Inferior parietal cortex (tissue), 1 donor: ENCODE measurements around the gene CAMKV.
A peak's percentile ranks its signal among the peaks of the same experiment; 100 is the strongest.
"Not testable (repeated sequence)": the region's sequence is repeated elsewhere in the genome, so short reads cannot be mapped to it uniquely, and the experiment has no call there.

ENCODE experiments used
- DNase-seq: peaks from one replicate; pipeline ENCODE4 v3.0.0-alpha.2; 2016; ENCODE audit errors: extremely low spot score

The CAMKV gene

GRCh38 chr3:49855662-49856061, 14.0 kb downstream of the CAMKV start:
- DNase-seq: no peak

- DNase-seq: no peak
Observed at GRCh38 chr3:49845694-49846093, 24.0 kb downstream of the CAMKV start.

- no peak for DNase-seq
Observed at GRCh38 chr3:49844464-49845183, 25.1 kb downstream of the CAMKV start.

GRCh38 chr3:49842843-49843517, 26.7 kb downstream of the CAMKV start:
- DNase-seq: no peak

- DNase-seq: peak; percentile 47
Observed at GRCh38 chr3:49841806-49842205, 27.9 kb downstream of the CAMKV start.

GRCh38 chr3:49841126-49841696, 28.5 kb downstream of the CAMKV start:
- DNase-seq: no peak

- no peak for DNase-seq
Observed at GRCh38 chr3:49840388-49840787, 29.3 kb downstream of the CAMKV start.

GRCh38 chr3:49839193-49839809, 30.4 kb downstream of the CAMKV start:
- peak; percentile 93 for DNase-seq

- no peak for DNase-seq
Observed at GRCh38 chr3:49831341-49831740, 38.4 kb downstream of the CAMKV start.

GRCh38 chr3:49826016-49826415, 43.7 kb downstream of the CAMKV start:
- no peak for DNase-seq

- not testable (repeated sequence) for DNase-seq
Observed at GRCh38 chr3:49823131-49823530, 46.6 kb downstream of the CAMKV start.

GRCh38 chr3:49813497-49814174, 56.1 kb downstream of the CAMKV start, which contains the start of gene UBA7:
UBA7 (minus strand) TSS chr3:49813953; CDS start chr3:49813787, 166 bp downstream.
- DNase-seq: no peak

GRCh38 chr3:49812916-49813496, 56.7 kb downstream of the CAMKV start:
- no peak for DNase-seq
